ENCODE data around the gene UGGT2.

UGGT2 gene, protein sequence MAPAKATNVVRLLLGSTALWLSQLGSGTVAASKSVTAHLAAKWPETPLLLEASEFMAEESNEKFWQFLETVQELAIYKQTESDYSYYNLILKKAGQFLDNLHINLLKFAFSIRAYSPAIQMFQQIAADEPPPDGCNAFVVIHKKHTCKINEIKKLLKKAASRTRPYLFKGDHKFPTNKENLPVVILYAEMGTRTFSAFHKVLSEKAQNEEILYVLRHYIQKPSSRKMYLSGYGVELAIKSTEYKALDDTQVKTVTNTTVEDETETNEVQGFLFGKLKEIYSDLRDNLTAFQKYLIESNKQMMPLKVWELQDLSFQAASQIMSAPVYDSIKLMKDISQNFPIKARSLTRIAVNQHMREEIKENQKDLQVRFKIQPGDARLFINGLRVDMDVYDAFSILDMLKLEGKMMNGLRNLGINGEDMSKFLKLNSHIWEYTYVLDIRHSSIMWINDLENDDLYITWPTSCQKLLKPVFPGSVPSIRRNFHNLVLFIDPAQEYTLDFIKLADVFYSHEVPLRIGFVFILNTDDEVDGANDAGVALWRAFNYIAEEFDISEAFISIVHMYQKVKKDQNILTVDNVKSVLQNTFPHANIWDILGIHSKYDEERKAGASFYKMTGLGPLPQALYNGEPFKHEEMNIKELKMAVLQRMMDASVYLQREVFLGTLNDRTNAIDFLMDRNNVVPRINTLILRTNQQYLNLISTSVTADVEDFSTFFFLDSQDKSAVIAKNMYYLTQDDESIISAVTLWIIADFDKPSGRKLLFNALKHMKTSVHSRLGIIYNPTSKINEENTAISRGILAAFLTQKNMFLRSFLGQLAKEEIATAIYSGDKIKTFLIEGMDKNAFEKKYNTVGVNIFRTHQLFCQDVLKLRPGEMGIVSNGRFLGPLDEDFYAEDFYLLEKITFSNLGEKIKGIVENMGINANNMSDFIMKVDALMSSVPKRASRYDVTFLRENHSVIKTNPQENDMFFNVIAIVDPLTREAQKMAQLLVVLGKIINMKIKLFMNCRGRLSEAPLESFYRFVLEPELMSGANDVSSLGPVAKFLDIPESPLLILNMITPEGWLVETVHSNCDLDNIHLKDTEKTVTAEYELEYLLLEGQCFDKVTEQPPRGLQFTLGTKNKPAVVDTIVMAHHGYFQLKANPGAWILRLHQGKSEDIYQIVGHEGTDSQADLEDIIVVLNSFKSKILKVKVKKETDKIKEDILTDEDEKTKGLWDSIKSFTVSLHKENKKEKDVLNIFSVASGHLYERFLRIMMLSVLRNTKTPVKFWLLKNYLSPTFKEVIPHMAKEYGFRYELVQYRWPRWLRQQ (N-terminal part only)

DNA sequence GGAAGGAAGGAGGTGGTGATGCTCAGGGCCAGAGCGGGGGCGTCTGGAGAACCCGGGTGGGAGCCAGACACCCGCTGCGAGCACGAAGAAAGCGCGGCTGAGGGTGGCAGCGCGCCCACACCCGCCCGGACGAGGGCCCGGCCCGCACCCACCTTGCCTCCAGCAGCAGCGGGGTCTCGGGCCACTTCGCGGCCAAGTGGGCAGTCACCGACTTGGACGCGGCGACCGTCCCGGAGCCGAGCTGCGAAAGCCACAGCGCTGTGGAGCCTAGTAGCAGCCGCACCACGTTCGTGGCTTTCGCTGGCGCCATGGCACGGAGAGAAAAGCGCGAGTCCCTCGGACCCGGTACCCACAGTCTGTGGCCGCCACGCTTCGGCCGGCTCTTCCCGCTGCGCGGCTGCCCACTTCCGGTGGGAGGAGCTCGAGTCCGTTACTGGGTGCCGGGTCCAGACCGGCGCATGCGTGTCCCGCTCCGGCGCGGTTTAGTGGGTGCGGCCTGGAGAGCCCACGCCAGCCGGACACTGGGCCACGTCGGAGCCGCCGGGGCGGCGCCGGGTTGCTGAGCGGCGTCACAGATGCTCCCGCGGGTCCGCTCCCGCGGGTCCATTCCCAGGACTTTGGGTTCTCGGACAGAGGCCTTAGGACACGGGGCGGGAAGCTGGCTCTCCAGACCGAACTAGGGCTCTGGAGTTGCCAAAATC, at the start of gene UGGT2:
UGGT2 (minus strand) TSS at position 399 of the 701 bp plus-strand sequence; CDS start at position 310, 89 bp downstream.
- peak; percentile 96 for DNase-seq (ENCODE audit: low read depth)
- TF ChIP-seq, protein P1, sequence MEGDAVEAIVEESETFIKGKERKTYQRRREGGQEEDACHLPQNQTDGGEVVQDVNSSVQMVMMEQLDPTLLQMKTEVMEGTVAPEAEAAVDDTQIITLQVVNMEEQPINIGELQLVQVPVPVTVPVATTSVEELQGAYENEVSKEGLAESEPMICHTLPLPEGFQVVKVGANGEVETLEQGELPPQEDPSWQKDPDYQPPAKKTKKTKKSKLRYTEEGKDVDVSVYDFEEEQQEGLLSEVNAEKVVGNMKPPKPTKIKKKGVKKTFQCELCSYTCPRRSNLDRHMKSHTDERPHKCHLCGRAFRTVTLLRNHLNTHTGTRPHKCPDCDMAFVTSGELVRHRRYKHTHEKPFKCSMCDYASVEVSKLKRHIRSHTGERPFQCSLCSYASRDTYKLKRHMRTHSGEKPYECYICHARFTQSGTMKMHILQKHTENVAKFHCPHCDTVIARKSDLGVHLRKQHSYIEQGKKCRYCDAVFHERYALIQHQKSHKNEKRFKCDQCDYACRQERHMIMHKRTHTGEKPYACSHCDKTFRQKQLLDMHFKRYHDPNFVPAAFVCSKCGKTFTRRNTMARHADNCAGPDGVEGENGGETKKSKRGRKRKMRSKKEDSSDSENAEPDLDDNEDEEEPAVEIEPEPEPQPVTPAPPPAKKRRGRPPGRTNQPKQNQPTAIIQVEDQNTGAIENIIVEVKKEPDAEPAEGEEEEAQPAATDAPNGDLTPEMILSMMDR (conservative IDR thresholded peaks at IDR 0.05; ENCODE audit: low read depth, low read length) = no peak
- peak within 1 kb of the TSS; percentile 100 for H3K4me3 ChIP-seq (ENCODE audit: low read depth, low read length)

DNA sequence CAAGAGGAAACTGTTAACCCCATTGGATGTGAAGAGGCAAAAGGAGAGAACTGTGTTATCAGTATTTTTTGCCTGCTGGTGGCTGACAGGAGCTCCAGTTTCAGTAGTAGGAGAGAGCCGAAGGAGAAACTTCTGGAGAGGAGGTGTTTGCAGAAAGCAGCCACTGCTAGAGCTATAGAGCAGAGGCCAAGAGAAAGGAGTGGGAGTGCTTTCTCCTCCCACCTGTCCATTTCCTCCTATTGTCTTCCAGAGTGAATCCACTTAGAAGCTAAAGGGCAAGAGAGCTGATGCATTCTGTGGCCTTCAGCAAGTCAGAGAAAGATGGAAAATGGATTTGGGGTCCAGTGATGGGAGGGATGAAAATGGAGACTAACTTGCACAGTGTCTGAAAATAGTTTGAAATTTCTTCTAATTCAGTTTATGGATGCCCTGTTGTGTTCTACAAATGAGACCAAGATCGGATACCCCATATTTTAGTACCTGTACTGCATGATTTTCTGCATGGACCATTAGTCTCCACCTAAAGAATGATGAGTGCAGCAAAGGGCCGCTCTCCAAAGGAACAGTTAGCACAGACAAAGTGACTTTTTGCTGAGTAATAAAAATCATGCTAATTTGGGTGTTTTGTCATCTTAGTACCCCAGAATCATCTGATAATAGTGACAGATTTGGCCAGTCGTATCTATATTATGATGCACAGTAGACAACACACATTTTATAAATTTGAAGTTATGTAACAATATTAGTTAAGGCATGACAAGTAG, 47.4 kb upstream of the UGGT2 start:
- no peak overlapping the region for H3K4me3 ChIP-seq (ENCODE audit: low read depth, low read length)
- TF ChIP-seq, protein P1 (conservative IDR thresholded peaks at IDR 0.05; ENCODE audit: low read depth, low read length) = no peak
- no peak for DNase-seq (ENCODE audit: low read depth)

DNA sequence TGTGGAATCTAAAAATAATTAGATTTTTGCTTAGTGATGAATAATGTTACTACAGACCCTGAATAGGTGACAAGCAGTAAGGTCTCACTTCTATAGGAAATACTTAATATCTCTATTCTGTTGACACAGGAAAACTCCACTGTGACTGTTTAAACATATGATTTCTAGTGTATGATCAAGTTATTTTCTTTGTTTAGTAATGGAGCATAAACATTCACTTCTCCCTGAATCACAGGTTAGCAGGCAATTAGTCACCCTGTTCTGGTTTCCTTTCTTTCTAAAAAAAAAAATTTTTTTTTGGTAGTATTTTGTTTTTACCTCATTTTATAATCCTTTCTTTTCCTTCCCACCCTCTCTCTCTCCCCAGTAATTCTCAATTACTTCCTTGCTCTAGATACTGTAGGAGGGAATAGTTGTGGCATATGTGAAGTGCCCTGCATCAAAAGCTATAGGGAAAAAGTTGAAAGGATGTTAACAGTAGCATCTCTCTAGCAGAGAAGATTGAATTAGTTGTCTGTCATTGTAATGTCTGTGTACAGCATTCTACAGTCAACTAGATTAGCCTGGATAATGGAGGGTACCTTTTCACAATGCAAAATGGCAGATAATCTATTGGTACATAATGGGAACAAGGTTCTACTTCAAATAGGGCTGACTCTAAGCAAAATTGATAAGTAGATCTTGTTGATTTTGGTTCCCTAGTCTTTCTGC, 40.2 kb upstream of the UGGT2 start:
- TF ChIP-seq, protein P1 (conservative IDR thresholded peaks at IDR 0.05; ENCODE audit: low read depth, low read length) = no peak
- no peak for DNase-seq (ENCODE audit: low read depth)
- H3K4me3 ChIP-seq (ENCODE audit: low read depth, low read length) = no peak overlapping the region

DNA sequence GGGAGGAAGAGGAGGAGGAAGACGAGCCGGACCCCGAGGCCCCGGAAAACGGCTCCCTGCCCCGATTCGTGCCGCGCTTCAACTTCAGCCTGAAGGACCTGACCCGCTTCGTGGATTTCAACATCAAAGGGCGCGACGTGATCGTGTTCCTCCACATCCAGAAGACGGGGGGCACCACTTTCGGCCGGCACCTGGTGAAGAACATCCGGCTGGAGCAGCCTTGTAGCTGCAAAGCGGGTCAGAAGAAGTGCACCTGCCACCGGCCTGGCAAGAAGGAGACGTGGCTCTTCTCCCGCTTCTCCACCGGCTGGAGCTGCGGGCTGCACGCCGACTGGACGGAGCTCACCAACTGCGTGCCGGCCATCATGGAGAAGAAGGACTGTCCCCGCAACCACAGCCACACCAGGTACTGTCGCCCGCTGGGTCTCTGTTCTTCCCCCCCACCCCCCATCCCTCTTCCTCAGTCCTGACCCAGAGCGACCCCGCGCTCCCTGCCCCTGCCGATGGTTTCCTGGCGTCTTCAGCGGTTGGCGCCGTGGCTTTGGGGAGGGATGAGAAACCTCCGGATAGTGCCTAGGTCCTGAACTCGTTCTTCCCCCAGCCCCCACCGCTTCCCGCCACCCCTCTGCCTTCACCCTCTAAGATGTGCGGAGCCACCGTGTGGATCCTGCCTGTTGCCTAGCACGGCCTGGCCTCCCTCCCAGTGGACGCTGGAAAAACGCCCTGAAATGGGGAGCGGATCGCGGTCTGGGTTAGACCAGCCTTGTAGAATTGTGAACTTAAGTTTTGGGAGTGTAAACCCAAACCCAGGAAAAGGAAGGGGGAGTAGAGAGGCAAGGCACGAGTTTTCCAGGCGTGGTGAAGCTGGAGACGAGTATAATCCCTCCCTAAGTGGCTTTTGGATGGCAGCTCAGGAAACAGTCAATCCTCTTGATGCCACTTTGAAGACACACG, 38.2 kb upstream of the UGGT2 start:
- TF ChIP-seq, protein P1 (conservative IDR thresholded peaks at IDR 0.05; ENCODE audit: low read depth, low read length) = no peak
- DNase-seq (ENCODE audit: low read depth) = peak; percentile 6
- H3K4me3 ChIP-seq (ENCODE audit: low read depth, low read length) = peak overlapping the region; percentile 14

All from choroid plexus epithelial cell (primary cell).